Keratinocyte (primary cell): ENCODE results near the gene ACO2. TPM values are rescaled to one million over a fixed set of nuclear protein-coding genes. Genes with fewer than 3 reads are reported as not detected.

Experiments used
- DNase-seq: peaks from one replicate; pipeline ENCODE4 v3.0.0-alpha.2; 2011; ENCODE audit warnings: low read depth, missing footprints, low spot score
- FAIRE-seq: peaks from 2 replicates; lab custom pipeline; 2011; peaks lifted over from hg19 to GRCh38; lab: Jason Lieb, UNC
- H2AFZ ChIP-seq: 2 replicates; pipeline ENCODE4 v1.6.0; 2012; ENCODE audit warnings: low read length, control low read depth, inconsistent platforms; ENCODE audit not compliant: control insufficient read depth
- H3K27ac ChIP-seq: 2 replicates; pipeline ENCODE4 v1.5.1; 2011; ENCODE audit warnings: low read length; ENCODE audit not compliant: control insufficient read depth, insufficient read depth
- H3K27me3 ChIP-seq: 3 replicates; pipeline ENCODE4 v1.6.0; 2011; ENCODE audit warnings: low read length; ENCODE audit not compliant: control insufficient read depth, insufficient read depth; ENCODE audit errors: extremely low read depth
- H3K36me3 ChIP-seq, 2 experiments: 2 replicates in 1 of 2; 3 replicates in 1 of 2; pipeline ENCODE4 v1.5.1; 2011; ENCODE audit warnings: low read length in 2 of 2, mild to moderate bottlenecking in 1 of 2; ENCODE audit not compliant: control insufficient read depth in 2 of 2, insufficient read depth in 2 of 2; ENCODE audit errors: extremely low read depth in 1 of 2
- H3K4me1 ChIP-seq: 3 replicates; pipeline ENCODE4 v1.5.1; 2011; ENCODE audit warnings: low read length; ENCODE audit not compliant: control insufficient read depth, insufficient read depth; ENCODE audit errors: extremely low read depth
- H3K4me2 ChIP-seq: 3 replicates; pipeline ENCODE4 v1.6.0; 2011; ENCODE audit warnings: low read depth, low read length; ENCODE audit not compliant: control insufficient read depth, insufficient read depth; ENCODE audit errors: extremely low read depth
- H3K4me3 ChIP-seq, 3 experiments: fragments of 200-600 bp in 1 of 3; sonication (generic) in 1 of 3; 2 replicates in 2 of 3; 3 replicates in 1 of 3; pipeline ENCODE4 v1.5.1; 2011 to 2016; ENCODE audit warnings: low read length in 3 of 3, mild to moderate bottlenecking in 3 of 3, control low read depth in 2 of 3, inconsistent platforms in 1 of 3, low read depth in 1 of 3, mixed read lengths in 1 of 3, mixed run types in 1 of 3, moderate library complexity in 1 of 3; ENCODE audit not compliant: control insufficient read depth in 2 of 3, insufficient read depth in 2 of 3; ENCODE audit errors: extremely low read depth in 1 of 3
- H3K79me2 ChIP-seq: 2 replicates; pipeline ENCODE4 v1.6.0; 2012; ENCODE audit warnings: low read length; ENCODE audit not compliant: control insufficient read depth, insufficient read depth
- H3K9ac ChIP-seq: 3 replicates; pipeline ENCODE4 v1.6.0; 2011; ENCODE audit warnings: low read length; ENCODE audit not compliant: control insufficient read depth, insufficient read depth; ENCODE audit errors: extremely low read depth
- H3K9me1 ChIP-seq: 3 replicates; pipeline ENCODE4 v1.6.0; 2011; ENCODE audit warnings: low read length; ENCODE audit not compliant: control insufficient read depth, insufficient read depth; ENCODE audit errors: extremely low read depth
- H3K9me3 ChIP-seq: 2 replicates; pipeline ENCODE4 v1.5.1; 2012; ENCODE audit warnings: low read depth, low read length; ENCODE audit not compliant: control insufficient read depth
- H4K20me1 ChIP-seq: 3 replicates; pipeline ENCODE4 v1.6.0; 2011; ENCODE audit warnings: low read length; ENCODE audit not compliant: control insufficient read depth, insufficient read depth; ENCODE audit errors: extremely low read depth
- EZH2 ChIP-seq: IDR thresholded peaks from one replicate; pipeline ENCODE4 v1.6.1; 2012; ENCODE audit warnings: inconsistent platforms, mild to moderate bottlenecking, low read length, moderate library complexity
- dilution Hi-C: fragments of 300-500 bp; cut with MboI; formaldehyde crosslinking; loops from one replicate; pipeline ENCODE4 v1.7.0; 2020; ENCODE audit warnings: low sequenced_read_pairs; ENCODE audit not compliant: extremely low pct_ligation_motif_present
- polyA plus RNA-seq, 5 experiments: library from polyadenylated mRNA; depleted of rRNA in 3 of 5; stranded (reverse) in 3 of 5; stranded (forward) in 1 of 5; unstranded in 1 of 5; fragments of >200 nt; gene quantifications; 1 replicate in 1 of 5; 2 replicates in 3 of 5; 3 replicates in 1 of 5; pipeline versions ENCODE4 v1.2.1 to v1.2.3, GENCODE V29; 2011 to 2012; ENCODE audit warnings: missing spikeins in 2 of 5, low read depth in 1 of 5, low replicate concordance in 1 of 5
- TF ChIP-seq, protein P1 (sequence below), 3 experiments: IDR thresholded peaks in 1 of 3; conservative IDR thresholded peaks in 1 of 3; optimal IDR thresholded peaks in 1 of 3; 2 replicates in 2 of 3; 3 replicates in 1 of 3; pipeline versions ENCODE3 to v1.5.1; 2011; ENCODE audit warnings: low read length in 3 of 3, mild to moderate bottlenecking in 3 of 3, moderate library complexity in 2 of 3, control low read depth in 1 of 3, inconsistent platforms in 1 of 3; ENCODE audit not compliant: insufficient read depth in 2 of 3; ENCODE audit errors: extremely low read depth in 1 of 3

The ACO2 gene
- polyA plus RNA-seq, 1 donor (not counting 4 experiments of a cell fraction or from before 2014, with no cell fraction given) = 37.2 TPM

GRCh38 chr22:41568811-41569210 is 99.9 kb downstream of the ACO2 start:
- peaks cover 2% of the 10 kb centered on the region for H3K9me1 ChIP-seq
- TF ChIP-seq EZH2 = no peak
- TF ChIP-seq, protein P1, sequence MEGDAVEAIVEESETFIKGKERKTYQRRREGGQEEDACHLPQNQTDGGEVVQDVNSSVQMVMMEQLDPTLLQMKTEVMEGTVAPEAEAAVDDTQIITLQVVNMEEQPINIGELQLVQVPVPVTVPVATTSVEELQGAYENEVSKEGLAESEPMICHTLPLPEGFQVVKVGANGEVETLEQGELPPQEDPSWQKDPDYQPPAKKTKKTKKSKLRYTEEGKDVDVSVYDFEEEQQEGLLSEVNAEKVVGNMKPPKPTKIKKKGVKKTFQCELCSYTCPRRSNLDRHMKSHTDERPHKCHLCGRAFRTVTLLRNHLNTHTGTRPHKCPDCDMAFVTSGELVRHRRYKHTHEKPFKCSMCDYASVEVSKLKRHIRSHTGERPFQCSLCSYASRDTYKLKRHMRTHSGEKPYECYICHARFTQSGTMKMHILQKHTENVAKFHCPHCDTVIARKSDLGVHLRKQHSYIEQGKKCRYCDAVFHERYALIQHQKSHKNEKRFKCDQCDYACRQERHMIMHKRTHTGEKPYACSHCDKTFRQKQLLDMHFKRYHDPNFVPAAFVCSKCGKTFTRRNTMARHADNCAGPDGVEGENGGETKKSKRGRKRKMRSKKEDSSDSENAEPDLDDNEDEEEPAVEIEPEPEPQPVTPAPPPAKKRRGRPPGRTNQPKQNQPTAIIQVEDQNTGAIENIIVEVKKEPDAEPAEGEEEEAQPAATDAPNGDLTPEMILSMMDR (optimal IDR thresholded peaks at IDR 0.05 in 1 of 3, IDR thresholded peaks at IDR 0.05 in 1 of 3, conservative IDR thresholded peaks at IDR 0.05 in 1 of 3; ENCODE audit: extremely low read depth in 1 of 3, insufficient read depth in 2 of 3, low read length in 3 of 3) = no peak
- H3K4me1 ChIP-seq = peaks cover 5% of the 10 kb centered on the region
- no peak overlapping the region for H3K4me3 ChIP-seq
- H3K79me2 ChIP-seq = no peaks in the 10 kb centered on the region
- H3K27me3 ChIP-seq = no peaks in the 10 kb centered on the region
- H4K20me1 ChIP-seq = no peaks in the 10 kb centered on the region
- FAIRE-seq = no peak
- no peak overlapping the region for H3K4me2 ChIP-seq
- H3K36me3 ChIP-seq = no peaks in the 10 kb centered on the region
- no peaks in the 10 kb centered on the region for H3K9me3 ChIP-seq
- dilution Hi-C loops = no loop called here
- no peak overlapping the region for H3K27ac ChIP-seq
- no peak overlapping the region for H2AFZ ChIP-seq
- H3K9ac ChIP-seq = no peak overlapping the region
- no peak for DNase-seq

DNA sequence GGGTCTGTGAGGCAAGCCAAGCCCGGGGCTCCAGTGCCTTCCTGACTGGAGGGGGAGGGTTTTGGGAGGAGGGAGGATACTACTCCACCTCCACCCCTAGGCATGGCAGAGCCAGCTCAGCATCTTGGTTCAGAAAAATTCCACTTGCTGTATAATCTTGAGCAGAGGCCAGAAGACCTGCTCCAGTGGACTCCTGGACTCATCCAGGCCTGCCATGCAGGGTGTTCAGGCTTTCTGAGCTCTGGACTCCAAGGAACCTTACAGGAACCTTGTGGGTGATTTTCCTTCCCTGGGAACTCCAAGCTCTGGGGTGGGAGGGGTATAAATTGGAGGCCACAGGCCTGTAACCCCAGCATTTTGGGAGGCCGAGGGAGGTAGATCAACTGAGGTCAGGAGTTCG is 101.3 kb downstream of the ACO2 start:
- no peaks in the 10 kb centered on the region for H4K20me1 ChIP-seq
- H3K9me3 ChIP-seq = no peaks in the 10 kb centered on the region
- dilution Hi-C loops = no loop called here
- H3K27ac ChIP-seq = no peak overlapping the region
- H3K27me3 ChIP-seq = no peaks in the 10 kb centered on the region
- H2AFZ ChIP-seq = no peak overlapping the region
- H3K4me2 ChIP-seq = no peak overlapping the region
- no peak overlapping the region for H3K9ac ChIP-seq
- TF ChIP-seq EZH2 = no peak
- TF ChIP-seq, protein P1 (optimal IDR thresholded peaks at IDR 0.05 in 1 of 3, IDR thresholded peaks at IDR 0.05 in 1 of 3, conservative IDR thresholded peaks at IDR 0.05 in 1 of 3; ENCODE audit: extremely low read depth in 1 of 3, insufficient read depth in 2 of 3, low read length in 3 of 3) = no peak
- DNase-seq (no peak), FAIRE-seq (no peak)
- no peak overlapping the region for H3K4me3 ChIP-seq
- H3K4me1 ChIP-seq = peaks cover 5% of the 10 kb centered on the region
- peaks cover 0 to under 1% of the 10 kb centered on the region in 2 experiments for H3K36me3 ChIP-seq
- H3K79me2 ChIP-seq = no peaks in the 10 kb centered on the region
- peaks cover 2% of the 10 kb centered on the region for H3K9me1 ChIP-seq
